Thymus (tissue), 11 donors: ENCODE measurements around the gene ZNF211. TPM values are rescaled to one million over a fixed set of nuclear protein-coding genes. Genes with fewer than 3 reads are reported as not detected.
A peak's percentile ranks its signal among the peaks of the same experiment; 100 is the strongest.

Experiments
- DNase-seq, 9 donors: peaks; one replicate each; pipeline ENCODE4 v3.0.0-alpha.2; 2013; ENCODE audit warnings: low spot score in 9 of 9, low read depth in 6 of 9, missing footprints in 1 of 9
- H3K27ac ChIP-seq, 2 donors: one replicate each; pipeline ENCODE4 v1.5.1; 2013; ENCODE audit warnings: control low read depth in 1 of 2, low read depth in 1 of 2, low read length in 1 of 2, mild to moderate bottlenecking in 1 of 2, moderate library complexity in 1 of 2
- H3K27me3 ChIP-seq, 2 donors: one replicate each; pipeline ENCODE4 v1.5.1; 2013; ENCODE audit warnings: low read length in 1 of 2; ENCODE audit not compliant: control insufficient read depth in 2 of 2, insufficient read depth in 1 of 2
- H3K36me3 ChIP-seq, 2 donors: one replicate each; pipeline ENCODE4 v1.5.1; 2013; ENCODE audit warnings: low read length in 1 of 2, mild to moderate bottlenecking in 1 of 2, moderate library complexity in 1 of 2; ENCODE audit not compliant: control insufficient read depth in 2 of 2, insufficient read depth in 2 of 2
- H3K4me1 ChIP-seq, 2 donors: one replicate each; pipeline ENCODE4 v1.5.1; 2013; ENCODE audit warnings: low read length in 2 of 2; ENCODE audit not compliant: control insufficient read depth in 2 of 2, insufficient read depth in 2 of 2
- H3K4me3 ChIP-seq, 2 donors: one replicate each; pipeline ENCODE4 v1.5.1; 2013; ENCODE audit warnings: low read length in 2 of 2, control low read depth in 1 of 2, mild to moderate bottlenecking in 1 of 2
- H3K9me3 ChIP-seq, 2 donors: one replicate each; pipeline ENCODE4 v1.5.1; 2013; ENCODE audit warnings: low read length in 1 of 2, mild to moderate bottlenecking in 1 of 2; ENCODE audit not compliant: control insufficient read depth in 2 of 2, insufficient read depth in 1 of 2
- WGBS: extraction: QIAGEN DNeasy Blood & Tissue Kit; methylation state at CpG from one replicate; pipeline ENCODE4 v1.1.7; 2013; 5-methylcytosine and 5-hydroxymethylcytosine counted together
- polyA plus RNA-seq: library from polyadenylated mRNA; stranded (reverse); fragments of 200-250 nt; gene quantifications from one replicate; pipeline ENCODE4 v1.2.3, GENCODE V29; 2013
- total RNA-seq: library from RNA; stranded (reverse); fragments of 120-200 nt; gene quantifications from one replicate; pipeline ENCODE4 v1.2.4, GENCODE V29; 2013
- donor health status: healthy.

Gene ZNF211
- total and polyA plus RNA-seq, 2 donors = 18.2 to 24.6 TPM

DNA sequence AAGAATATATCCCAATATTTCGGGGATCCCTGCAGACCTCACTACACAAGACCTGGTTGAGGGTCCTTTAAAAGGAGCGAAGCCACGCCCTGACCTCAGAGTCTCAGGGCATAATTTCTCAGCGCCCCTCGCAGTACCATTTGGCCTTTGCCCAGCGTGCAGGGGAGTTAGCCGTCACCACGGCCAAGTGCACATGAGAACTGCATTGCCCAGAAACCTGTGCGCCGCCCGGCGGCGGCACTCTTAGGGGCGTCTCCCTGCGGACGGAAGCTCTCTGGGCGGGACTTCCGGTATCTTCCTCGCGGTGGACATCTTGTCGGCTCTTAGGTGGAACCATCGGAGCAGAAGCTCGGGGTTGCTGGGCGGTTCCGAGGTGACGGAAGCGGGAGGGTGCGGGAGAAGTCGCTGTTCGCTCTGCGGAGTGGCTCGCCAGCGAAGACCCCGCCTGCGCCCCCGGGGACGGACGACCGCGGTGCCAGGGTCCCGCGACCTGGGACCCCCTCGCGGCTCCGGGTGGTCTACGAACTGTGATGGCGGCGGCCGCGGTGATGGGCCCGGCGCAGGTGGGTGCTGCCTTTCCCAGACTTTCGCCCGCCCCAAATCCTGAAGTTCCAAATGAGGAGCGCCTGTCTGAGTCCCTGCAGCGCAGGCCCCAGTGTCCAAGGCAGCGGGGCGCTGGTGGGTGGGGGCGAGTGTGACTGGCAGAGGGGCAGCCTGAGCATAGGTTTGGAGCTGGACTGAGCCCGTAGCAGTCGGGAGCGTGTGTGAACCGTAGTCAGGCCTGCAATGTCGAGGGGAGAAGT, 18.8 kb upstream of the ZNF211 start, which contains the start of gene ZNF134:
Gene ZNF134 (plus strand): TSS at position 302 of the 803 bp plus-strand sequence. CDS start 5,227 bp downstream, outside the sequence.
- peaks cover 36 to 50% of the 10 kb centered on the region in 2 donors for H3K9me3 ChIP-seq
- 3% methylated on average over 64 of the region's 64 CpGs for WGBS
- DNase-seq = peak; percentile 83 to 96 (median 90)

DNA sequence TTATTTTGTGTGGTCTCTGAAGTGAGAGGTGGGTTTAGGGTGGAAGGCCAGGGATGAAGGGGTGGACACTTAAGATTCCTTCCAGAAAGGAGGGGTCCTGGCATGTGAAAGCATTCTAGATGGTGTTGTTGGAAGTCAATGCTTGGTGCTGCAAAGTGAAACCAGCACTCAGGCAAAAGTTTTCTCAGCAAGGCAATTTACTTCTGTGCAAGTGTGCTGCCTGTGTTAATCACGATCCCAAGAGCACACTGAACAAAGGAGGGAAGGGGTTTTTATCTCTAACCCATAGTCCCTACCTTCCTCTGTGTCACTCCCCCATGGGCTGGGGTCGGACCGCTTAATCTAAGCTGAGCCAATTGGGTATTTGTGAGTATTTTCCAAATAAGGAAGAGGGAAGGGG, 17.6 kb upstream of the ZNF211 start:
- Histone ChIP-seq H3K4me1 (peaks cover 7 to 8% of the 10 kb centered on the region in 2 donors), H3K27me3 (no peaks in the 10 kb centered on the region), H3K27ac (no peak overlapping the region), H3K9me3 (peaks cover 47 to 57% of the 10 kb centered on the region in 2 donors), H3K36me3 (peaks cover 47 to 52% of the 10 kb centered on the region in 2 donors), H3K4me3 (peak overlapping the region in 1 of 2 donors; percentile 79)
- WGBS = 98% methylated on average over 3 of the region's 3 CpGs
- no peak for DNase-seq

More for the DNA sequence above, 18.8 kb upstream of the ZNF211 start, which contains the start of gene ZNF134:
- no peaks in the 10 kb centered on the region for H3K27me3 ChIP-seq
- H3K36me3 ChIP-seq = peaks cover 35 to 40% of the 10 kb centered on the region in 2 donors
- peak within 1 kb of the TSS; percentile 32 to 68 for H3K27ac ChIP-seq
- peak within 1 kb of the TSS; percentile 79 to 84 for H3K4me3 ChIP-seq
- peaks cover 7 to 8% of the 10 kb centered on the region in 2 donors for H3K4me1 ChIP-seq

DNA sequence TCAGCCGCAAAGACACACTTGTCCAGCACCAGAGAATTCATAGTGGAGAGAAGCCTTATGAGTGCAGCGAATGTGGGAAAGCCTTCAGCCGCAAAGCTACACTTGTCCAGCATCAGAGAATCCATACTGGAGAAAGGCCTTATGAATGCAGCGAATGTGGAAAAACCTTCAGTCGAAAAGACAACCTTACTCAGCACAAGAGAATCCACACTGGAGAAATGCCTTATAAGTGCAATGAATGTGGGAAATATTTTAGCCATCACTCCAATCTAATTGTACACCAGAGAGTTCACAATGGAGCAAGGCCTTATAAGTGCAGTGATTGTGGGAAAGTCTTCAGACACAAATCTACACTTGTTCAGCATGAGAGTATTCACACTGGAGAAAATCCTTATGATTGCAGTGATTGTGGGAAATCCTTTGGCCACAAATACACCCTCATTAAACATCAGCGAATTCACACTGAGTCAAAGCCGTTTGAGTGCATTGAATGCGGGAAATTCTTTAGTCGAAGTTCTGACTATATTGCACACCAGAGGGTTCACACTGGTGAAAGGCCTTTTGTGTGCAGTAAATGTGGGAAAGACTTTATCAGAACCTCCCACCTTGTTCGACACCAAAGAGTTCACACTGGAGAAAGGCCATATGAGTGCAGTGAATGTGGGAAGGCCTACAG, 12.2 kb upstream of the ZNF211 start:
- H3K36me3 ChIP-seq = peaks cover 74 to 78% of the 10 kb centered on the region in 2 donors
- no peak overlapping the region for H3K4me3 ChIP-seq
- peak in 1 of 9 donors; percentile 22 for DNase-seq
- WGBS = 98% methylated on average over 10 of the region's 10 CpGs
- peaks cover 63 to 75% of the 10 kb centered on the region in 2 donors for H3K9me3 ChIP-seq
- no peaks in the 10 kb centered on the region for H3K27me3 ChIP-seq
- no peak overlapping the region for H3K27ac ChIP-seq
- H3K4me1 ChIP-seq = no peaks in the 10 kb centered on the region

DNA sequence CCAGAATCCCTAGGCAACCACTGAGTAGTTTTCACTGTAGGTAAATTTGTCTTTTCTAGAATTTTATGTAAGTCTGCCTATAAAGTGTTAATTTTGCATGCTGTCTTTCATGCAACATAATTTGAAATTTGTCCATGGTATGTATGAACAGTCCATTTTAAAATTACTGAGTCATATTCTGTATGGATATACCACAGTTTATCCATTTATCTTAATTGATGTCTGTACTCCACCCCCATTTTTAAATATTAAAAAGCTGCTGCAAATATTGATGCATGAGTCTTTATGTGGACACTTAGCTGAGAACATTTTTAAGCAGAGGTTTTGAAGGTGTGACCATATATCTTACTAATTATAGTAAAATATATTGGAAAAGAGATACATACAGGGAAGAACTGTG, 9.9 kb upstream of the ZNF211 start:
- H3K4me1 ChIP-seq = no peaks in the 10 kb centered on the region
- no peak overlapping the region for H3K4me3 ChIP-seq
- H3K27ac ChIP-seq = no peak overlapping the region
- H3K9me3 ChIP-seq = peaks cover 45 to 62% of the 10 kb centered on the region in 2 donors
- DNase-seq = no peak
- H3K36me3 ChIP-seq = peaks cover 51 to 56% of the 10 kb centered on the region in 2 donors
- no peaks in the 10 kb centered on the region for H3K27me3 ChIP-seq

DNA sequence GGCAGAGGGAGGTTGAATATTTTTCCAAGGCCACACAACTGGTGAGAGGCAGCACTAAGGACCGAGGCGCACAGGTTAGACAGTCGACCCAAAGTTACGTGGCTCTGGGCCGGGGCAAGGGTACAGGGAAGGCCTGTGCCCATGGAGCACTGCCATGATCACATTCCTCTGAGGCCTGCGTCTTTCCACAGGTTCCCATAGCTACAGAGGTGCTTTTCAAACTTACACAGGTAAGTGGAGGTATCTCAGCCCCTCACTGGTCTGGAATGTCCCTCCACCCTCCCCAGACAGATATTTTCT, 814 bp downstream of the ZNF211 start:
- 88% methylated on average over 6 of the region's 6 CpGs for WGBS
- H3K36me3 ChIP-seq = peaks cover 5 to 15% of the 10 kb centered on the region in 2 donors
- H3K9me3 ChIP-seq = peaks cover 2 to 7% of the 10 kb centered on the region in 2 donors
- no peaks in the 10 kb centered on the region for H3K27me3 ChIP-seq
- H3K4me3 ChIP-seq = peak overlapping the region; percentile 82 to 96
- no peak for DNase-seq
- H3K4me1 ChIP-seq = peaks cover 9% of the 10 kb centered on the region in 2 donors
- H3K27ac ChIP-seq = no peak overlapping the region

DNA sequence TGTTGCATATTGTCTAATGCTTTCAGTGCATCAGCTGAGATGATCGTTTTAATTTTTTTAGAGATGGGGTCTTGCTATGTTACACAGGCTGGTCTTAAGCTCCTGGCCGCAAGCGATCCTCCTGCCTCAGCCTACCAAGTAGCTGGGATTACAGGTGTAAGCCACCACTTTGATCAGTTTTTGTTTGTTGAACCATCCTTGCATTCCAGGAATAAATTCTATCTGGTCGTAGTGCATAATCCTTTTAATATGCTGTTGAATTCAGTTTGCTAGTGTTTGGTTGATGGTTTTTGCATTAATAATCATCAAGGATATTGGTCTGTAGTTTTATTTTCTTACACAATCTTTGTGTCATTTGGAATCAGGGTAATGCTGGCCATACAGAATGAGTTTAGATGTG, 4.4 kb downstream of the ZNF211 start:
- no peaks in the 10 kb centered on the region for H3K27me3 ChIP-seq
- peaks cover 9% of the 10 kb centered on the region in 2 donors for H3K4me1 ChIP-seq
- H3K4me3 ChIP-seq = no peak overlapping the region
- 99% methylated on average over 4 of the region's 4 CpGs for WGBS
- no peak for DNase-seq
- peaks cover 14 to 25% of the 10 kb centered on the region in 2 donors for H3K9me3 ChIP-seq
- no peak overlapping the region for H3K27ac ChIP-seq
- H3K36me3 ChIP-seq = peaks cover 38 to 46% of the 10 kb centered on the region in 2 donors

DNA sequence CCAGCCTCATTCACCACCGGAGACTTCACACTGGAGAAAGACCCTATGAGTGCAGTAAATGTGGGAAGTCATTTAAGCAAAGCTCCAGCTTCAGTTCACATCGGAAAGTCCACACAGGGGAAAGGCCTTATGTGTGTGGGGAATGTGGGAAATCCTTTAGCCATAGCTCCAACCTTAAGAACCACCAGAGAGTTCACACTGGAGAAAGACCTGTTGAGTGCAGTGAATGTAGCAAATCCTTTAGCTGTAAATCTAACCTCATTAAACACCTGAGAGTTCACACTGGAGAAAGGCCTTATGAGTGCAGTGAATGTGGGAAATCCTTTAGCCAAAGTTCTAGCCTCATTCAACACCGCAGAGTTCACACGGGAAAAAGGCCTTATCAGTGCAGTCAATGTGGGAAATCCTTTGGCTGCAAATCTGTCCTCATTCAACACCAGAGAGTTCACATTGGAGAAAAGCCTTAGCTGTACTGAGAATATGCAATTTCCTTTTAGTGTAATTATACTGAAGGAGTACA, 8.8 kb downstream of the ZNF211 start:
- no peak overlapping the region for H3K4me3 ChIP-seq
- peaks cover 34 to 39% of the 10 kb centered on the region in 2 donors for H3K36me3 ChIP-seq
- peaks cover 14 to 27% of the 10 kb centered on the region in 2 donors for H3K9me3 ChIP-seq
- no peaks in the 10 kb centered on the region for H3K27me3 ChIP-seq
- no peak overlapping the region for H3K27ac ChIP-seq
- H3K4me1 ChIP-seq = no peaks in the 10 kb centered on the region
- WGBS = 98% methylated on average over 4 of the region's 4 CpGs
- no peak for DNase-seq

DNA sequence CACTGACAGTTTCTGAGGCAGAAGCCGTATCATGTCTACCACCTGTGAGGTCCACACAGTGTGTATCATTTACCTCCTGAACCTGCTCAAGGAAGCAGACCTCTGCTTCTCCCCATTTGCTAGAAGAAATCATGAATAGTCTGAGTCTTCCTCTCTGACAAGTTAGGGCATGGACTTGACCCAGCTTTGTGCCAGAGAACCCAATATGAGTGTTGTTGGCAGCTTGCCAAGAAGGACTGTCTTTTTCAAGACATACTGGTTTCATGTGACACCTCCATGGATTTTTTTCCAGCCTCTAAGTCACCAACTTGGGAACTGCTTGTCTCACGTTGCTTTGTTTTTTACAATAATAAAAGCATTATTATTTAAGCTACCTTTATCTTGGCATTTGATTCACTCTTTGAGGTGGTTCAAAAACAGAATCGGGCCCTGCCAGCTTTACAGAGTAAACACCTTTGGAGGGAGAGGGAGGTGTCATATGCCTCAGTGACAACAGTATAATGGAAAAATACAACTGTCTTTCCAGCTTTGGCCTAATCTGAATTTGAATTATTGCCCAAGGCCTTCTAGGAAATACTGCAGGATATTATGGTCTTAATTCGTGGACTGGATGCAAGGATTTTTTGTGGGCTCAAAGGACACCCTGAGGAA, 9.6 kb downstream of the ZNF211 start:
- Histone ChIP-seq H3K36me3 (peaks cover 34 to 36% of the 10 kb centered on the region in 2 donors), H3K4me3 (no peak overlapping the region), H3K27me3 (no peaks in the 10 kb centered on the region), H3K4me1 (no peaks in the 10 kb centered on the region), H3K9me3 (peaks cover 11 to 25% of the 10 kb centered on the region in 2 donors), H3K27ac (no peak overlapping the region)
- WGBS = 93% methylated on average over 4 of the region's 4 CpGs
- no peak for DNase-seq
